ENCODE data around the gene STAT5B.

DNA sequence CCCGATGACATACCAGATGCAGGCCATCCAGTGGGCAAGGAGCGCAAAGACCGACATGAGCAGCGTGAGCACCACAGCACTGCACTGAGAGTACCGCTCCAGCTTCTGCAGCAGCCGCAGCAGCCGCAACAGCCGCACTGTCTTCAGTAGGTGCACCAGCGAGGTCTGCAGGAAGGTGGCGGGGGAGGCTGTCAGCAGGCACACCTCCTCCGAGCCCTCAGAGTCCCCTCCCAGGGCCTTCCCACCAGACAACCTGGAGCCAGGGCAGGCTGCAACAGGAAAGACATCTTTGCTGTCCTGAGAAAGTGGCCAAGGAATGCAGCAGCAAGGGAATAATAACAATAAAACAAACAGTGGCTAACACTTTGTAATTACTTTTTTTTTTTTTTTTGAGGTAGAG is 104.4 kb downstream of the STAT5B start:
- TF ChIP-seq POLR2A (IDR thresholded peaks at IDR 0.05), result no peak
- TF ChIP-seq, protein P1, sequence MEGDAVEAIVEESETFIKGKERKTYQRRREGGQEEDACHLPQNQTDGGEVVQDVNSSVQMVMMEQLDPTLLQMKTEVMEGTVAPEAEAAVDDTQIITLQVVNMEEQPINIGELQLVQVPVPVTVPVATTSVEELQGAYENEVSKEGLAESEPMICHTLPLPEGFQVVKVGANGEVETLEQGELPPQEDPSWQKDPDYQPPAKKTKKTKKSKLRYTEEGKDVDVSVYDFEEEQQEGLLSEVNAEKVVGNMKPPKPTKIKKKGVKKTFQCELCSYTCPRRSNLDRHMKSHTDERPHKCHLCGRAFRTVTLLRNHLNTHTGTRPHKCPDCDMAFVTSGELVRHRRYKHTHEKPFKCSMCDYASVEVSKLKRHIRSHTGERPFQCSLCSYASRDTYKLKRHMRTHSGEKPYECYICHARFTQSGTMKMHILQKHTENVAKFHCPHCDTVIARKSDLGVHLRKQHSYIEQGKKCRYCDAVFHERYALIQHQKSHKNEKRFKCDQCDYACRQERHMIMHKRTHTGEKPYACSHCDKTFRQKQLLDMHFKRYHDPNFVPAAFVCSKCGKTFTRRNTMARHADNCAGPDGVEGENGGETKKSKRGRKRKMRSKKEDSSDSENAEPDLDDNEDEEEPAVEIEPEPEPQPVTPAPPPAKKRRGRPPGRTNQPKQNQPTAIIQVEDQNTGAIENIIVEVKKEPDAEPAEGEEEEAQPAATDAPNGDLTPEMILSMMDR (IDR thresholded peaks at IDR 0.05), result no peak
